ENCODE measurements around the gene FRMD4A. TPM values are rescaled to one million over a fixed set of nuclear protein-coding genes. Genes with fewer than 3 reads are reported as not detected.
A peak's percentile ranks its signal among the peaks of the same experiment; 100 is the strongest.

The FRMD4A gene
- total RNA-seq, 1 experiment from 2014 or later: 19.6 TPM

- Histone ChIP-seq H3K56ac (ENCODE audit: insufficient read length, low read depth, low read length) (no peak overlapping the region), H4K20me1 (ENCODE audit: control insufficient read depth, insufficient read depth, insufficient read length) (no peaks in the 10 kb centered on the region), H3K23ac (ENCODE audit: insufficient read length, low read depth, low read length) (no peak overlapping the region), H2BK20ac (ENCODE audit: low read depth, low read length, poor library complexity, severe bottlenecking) (no peak overlapping the region), H2BK12ac (ENCODE audit: insufficient read length, low read depth, low read length) (no peak overlapping the region), H3K23me2 (ENCODE audit: insufficient read length, low read depth, low read length, poor library complexity, severe bottlenecking) (no peaks in the 10 kb centered on the region), H3K18ac (ENCODE audit: insufficient read length, low read depth, low read length) (no peak overlapping the region), H3K79me1 (ENCODE audit: insufficient read depth, low read depth, low read length, poor library complexity, severe bottlenecking) (no peaks in the 10 kb centered on the region), H2BK120ac (ENCODE audit: low read depth, low read length, poor library complexity, severe bottlenecking) (no peak overlapping the region), H3K27ac (ENCODE audit: insufficient read length, low read depth, low read length) (no peak overlapping the region), H2AFZ (ENCODE audit: low read length) (no peak overlapping the region), H3K9ac (ENCODE audit: extremely low read depth, insufficient read length, low read length) (no peak overlapping the region), H2AK5ac (ENCODE audit: insufficient read length, low read length) (no peak overlapping the region), H3K27me3 (ENCODE audit: insufficient read depth, low read length) (no peaks in the 10 kb centered on the region), H2BK15ac (ENCODE audit: low read depth, low read length) (no peak overlapping the region), H4K8ac (replicated peaks; ENCODE audit: insufficient read length, low read depth, low read length) (no peak overlapping the region), H3K79me2 (ENCODE audit: insufficient read depth, low read length) (no peaks in the 10 kb centered on the region), H3K9me3 (ENCODE audit: control insufficient read depth, low read depth, low read length) (no peaks in the 10 kb centered on the region), H3K4me2 (ENCODE audit: insufficient read depth, insufficient read length, low read length) (no peak overlapping the region), H3K4me1 (ENCODE audit: insufficient read depth, low read length) (no peaks in the 10 kb centered on the region; the same call in 1 of the 2 replicates), H3T11ph (ENCODE audit: low read length) (no peak overlapping the region), H3K4ac (ENCODE audit: low read depth, low read length) (no peak overlapping the region), H4K5ac (ENCODE audit: insufficient read length, low read depth, low read length) (no peak overlapping the region), H2BK5ac (ENCODE audit: insufficient read length, low read length) (no peak overlapping the region), H3K14ac (ENCODE audit: insufficient read depth, low read length) (no peak overlapping the region), H4K91ac (ENCODE audit: insufficient read length, low read depth, low read length) (no peak overlapping the region)
- no peaks in the 10 kb centered on the region for H3K27me3 Mint-ChIP-seq (ENCODE audit: low read depth)
- H3K4me3 Mint-ChIP-seq: no peak overlapping the region
- no peaks in the 10 kb centered on the region for H3K9me3 Mint-ChIP-seq
- H3K4me1 Mint-ChIP-seq: peaks cover 4 to 19% of the 10 kb centered on the region in 2 experiments; a peak in 3 of 4 replicates
- peaks cover 0 to 6% (median 2%) of the 10 kb centered on the region in 3 experiments; a peak in 4 of 7 replicates for H3K36me3 Mint-ChIP-seq (ENCODE audit: insufficient read depth in 1 of 3, low read depth in 3 of 3)
- DNase-seq: no peak
- no CpG with 5 or more reads among the region's 5 CpGs for WGBS (ENCODE audit: extremely low coverage, insufficient read length, low lambda C conversion rate)
- TF ChIP-seq, protein P1, sequence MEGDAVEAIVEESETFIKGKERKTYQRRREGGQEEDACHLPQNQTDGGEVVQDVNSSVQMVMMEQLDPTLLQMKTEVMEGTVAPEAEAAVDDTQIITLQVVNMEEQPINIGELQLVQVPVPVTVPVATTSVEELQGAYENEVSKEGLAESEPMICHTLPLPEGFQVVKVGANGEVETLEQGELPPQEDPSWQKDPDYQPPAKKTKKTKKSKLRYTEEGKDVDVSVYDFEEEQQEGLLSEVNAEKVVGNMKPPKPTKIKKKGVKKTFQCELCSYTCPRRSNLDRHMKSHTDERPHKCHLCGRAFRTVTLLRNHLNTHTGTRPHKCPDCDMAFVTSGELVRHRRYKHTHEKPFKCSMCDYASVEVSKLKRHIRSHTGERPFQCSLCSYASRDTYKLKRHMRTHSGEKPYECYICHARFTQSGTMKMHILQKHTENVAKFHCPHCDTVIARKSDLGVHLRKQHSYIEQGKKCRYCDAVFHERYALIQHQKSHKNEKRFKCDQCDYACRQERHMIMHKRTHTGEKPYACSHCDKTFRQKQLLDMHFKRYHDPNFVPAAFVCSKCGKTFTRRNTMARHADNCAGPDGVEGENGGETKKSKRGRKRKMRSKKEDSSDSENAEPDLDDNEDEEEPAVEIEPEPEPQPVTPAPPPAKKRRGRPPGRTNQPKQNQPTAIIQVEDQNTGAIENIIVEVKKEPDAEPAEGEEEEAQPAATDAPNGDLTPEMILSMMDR (conservative IDR thresholded peaks at IDR 0.05): no peak
- H3K27ac Mint-ChIP-seq: peak overlapping the region in 2 of 3 experiments; percentile 31 to 49; a peak in 3 of 7 replicates
Measured at GRCh38 chr10:13741438-13741837, 589.3 kb downstream of the FRMD4A start.

Data from H9 (cell line).